Caco-2 (cell line): ENCODE results near the gene MICU2. TPM values are rescaled to one million over a fixed set of nuclear protein-coding genes. Genes with fewer than 3 reads are reported as not detected.

Source experiments
- BruUV-seq: library from RNA; stranded (reverse); fragments of 400-500 nt; replicated peaks from 2 replicates; lab custom pipeline; 2021; lab: Mats Ljungman, UMichigan
- CTCF ChIA-PET: fragments of 300-600 bp; sonication (Branson Sonifier 250); formaldehyde crosslinking; loops from one replicate; lab custom pipeline; 2022; ENCODE audit warnings: antibody characterized with exemption; lab: Charles Lee
- POLR2A ChIA-PET: fragments of 300-600 bp; sonication (Branson Sonifier 250); formaldehyde crosslinking; loops from one replicate; lab custom pipeline; 2022; ENCODE audit warnings: antibody characterized with exemption; lab: Charles Lee
- DNase-seq, 2 experiments: peaks; one replicate each; pipeline versions ENCODE4 v3.0.0 to v3.0.0-alpha.2; 2020 to 2022
- H3K27me3 ChIP-seq: replicated peaks from 2 replicates; pipeline ENCODE4 v1.6.0; 2011; ENCODE audit warnings: low read length; ENCODE audit not compliant: control insufficient read depth, insufficient read depth
- H3K36me3 ChIP-seq: 2 replicates; pipeline ENCODE4 v1.5.1; 2011; ENCODE audit warnings: low read length; ENCODE audit not compliant: control insufficient read depth, insufficient read depth
- H3K4me1 ChIP-seq: fragments of 250-450 bp; sonication (Bioruptor Pico); 2 replicates; pipeline ENCODE4 v1.5.1; 2020; ENCODE audit warnings: mild to moderate bottlenecking
- H3K4me3 ChIP-seq: 2 replicates; pipeline ENCODE4 v1.5.1; 2011; ENCODE audit warnings: low read depth, mild to moderate bottlenecking, control low read depth, low read length
- H3K9me3 ChIP-seq: fragments of 250-450 bp; sonication (Bioruptor Pico); 2 replicates; pipeline ENCODE4 v1.5.1; 2020; ENCODE audit warnings: mild to moderate bottlenecking, moderate library complexity
- H3K27ac Mint-ChIP-seq: one replicate; pipeline ENCODE4 v1.8.0; 2022; ENCODE audit warnings: mixed read lengths; ENCODE audit not compliant: unreplicated experiment
- H3K27me3 Mint-ChIP-seq: one replicate; pipeline ENCODE4 v1.8.0; 2022; ENCODE audit warnings: mixed read lengths; ENCODE audit not compliant: insufficient read depth, unreplicated experiment
- H3K36me3 Mint-ChIP-seq: one replicate; pipeline ENCODE4 v1.8.0; 2022; ENCODE audit warnings: mild to moderate bottlenecking, mixed read lengths; ENCODE audit not compliant: insufficient read depth, unreplicated experiment
- H3K4me1 Mint-ChIP-seq: one replicate; pipeline ENCODE4 v1.8.0; 2022; ENCODE audit warnings: low read depth, mixed read lengths; ENCODE audit not compliant: unreplicated experiment
- H3K4me3 Mint-ChIP-seq: one replicate; pipeline ENCODE4 v1.8.0; 2022; ENCODE audit warnings: mild to moderate bottlenecking, moderate library complexity, mixed read lengths; ENCODE audit not compliant: unreplicated experiment
- H3K9me3 Mint-ChIP-seq: one replicate; pipeline ENCODE4 v1.8.0; 2022; ENCODE audit warnings: mixed read lengths; ENCODE audit not compliant: unreplicated experiment
- CTCF ChIP-seq, 2 experiments: fragments of 200-600 bp in 1 of 2; IDR thresholded peaks; 1 replicate in 1 of 2; 2 replicates in 1 of 2; pipeline versions ENCODE4 v1.5.1 to v1.8.0; 2011 to 2022; ENCODE audit warnings: antibody characterized with exemption in 1 of 2, control low read depth in 1 of 2, inconsistent platforms in 1 of 2, low read depth in 1 of 2, low read length in 1 of 2, mild to moderate bottlenecking in 1 of 2, moderate library complexity in 1 of 2; ENCODE audit not compliant: insufficient read depth in 1 of 2, severe bottlenecking in 1 of 2, unreplicated experiment in 1 of 2
- intact Hi-C: fragments of 100-400 bp; cut with micrococcal nuclease; formaldehyde crosslinking; loops from one replicate; pipeline ENCODE4 v1.10.0; 2022; ENCODE audit not compliant: unreplicated experiment
- total RNA-seq: library from RNA; stranded (reverse); gene quantifications from 2 replicates; pipeline ENCODE4 v1.2.3, GENCODE V29; 2022

Gene MICU2
- total RNA-seq, 1 experiment from 2014 or later = 43.1 TPM

- Mint-ChIP-seq H3K4me3 (no peak overlapping the region), H3K9me3 (no peaks in the 10 kb centered on the region), H3K27ac (no peak overlapping the region), H3K36me3 (peaks cover 13% of the 10 kb centered on the region), H3K4me1 (peaks cover 20% of the 10 kb centered on the region), H3K27me3 (no peaks in the 10 kb centered on the region)
- peaks cover 1% of the 10 kb centered on the region for H3K36me3 ChIP-seq
- TF ChIP-seq CTCF (IDR thresholded peaks at IDR 0.05; ENCODE audit: insufficient read depth in 1 of 2, low read depth in 1 of 2, low read length in 1 of 2, severe bottlenecking in 1 of 2, unreplicated experiment in 1 of 2) = no peak
- H3K27me3 ChIP-seq = no peaks in the 10 kb centered on the region
- intact Hi-C loops = no loop called here
- H3K9me3 ChIP-seq = no peaks in the 10 kb centered on the region
- POLR2A ChIA-PET = no interaction called here
- no TSS peak for BruUV-seq
- CTCF ChIA-PET = no interaction called here
- no peak for DNase-seq
- no peak overlapping the region for H3K4me3 ChIP-seq
- peaks cover 16% of the 10 kb centered on the region for H3K4me1 ChIP-seq
Measured at GRCh38 chr13:21541271-21541670, 62.7 kb downstream of the MICU2 start.

GRCh38 chr13:21539687-21540086 lies 64.3 kb downstream of the MICU2 start:
- BruUV-seq = no TSS peak
- peaks cover 20% of the 10 kb centered on the region for H3K4me1 Mint-ChIP-seq
- Histone ChIP-seq H3K36me3 (peaks cover 1% of the 10 kb centered on the region), H3K9me3 (0 out of 2 replicates have a peak, but pooled peaks cover 3% of the 10 kb centered on the region), H3K4me3 (no peak overlapping the region), H3K27me3 (no peaks in the 10 kb centered on the region), H3K4me1 (peaks cover 16% of the 10 kb centered on the region)
- CTCF ChIA-PET = no interaction called here
- no peak overlapping the region for H3K27ac Mint-ChIP-seq
- intact Hi-C loops = no loop called here
- TF ChIP-seq CTCF (IDR thresholded peaks at IDR 0.05; ENCODE audit: insufficient read depth in 1 of 2, low read depth in 1 of 2, low read length in 1 of 2, severe bottlenecking in 1 of 2, unreplicated experiment in 1 of 2) = no peak
- no peaks in the 10 kb centered on the region for H3K9me3 Mint-ChIP-seq
- no peak for DNase-seq
- no peak overlapping the region for H3K4me3 Mint-ChIP-seq
- no peaks in the 10 kb centered on the region for H3K27me3 Mint-ChIP-seq
- POLR2A ChIA-PET = interaction anchor here (0.5 kb wide), 1 partner anchor 939 kb away, joined by 3 read pairs; no protein-coding TSS in a partner anchor
- H3K36me3 Mint-ChIP-seq = peaks cover 13% of the 10 kb centered on the region

GRCh38 chr13:21538753-21539152 lies 65.2 kb downstream of the MICU2 start:
- Histone ChIP-seq H3K4me1 (peaks cover 16% of the 10 kb centered on the region), H3K9me3 (0 out of 2 replicates have a peak, but pooled peaks cover 3% of the 10 kb centered on the region), H3K27me3 (no peaks in the 10 kb centered on the region), H3K36me3 (peaks cover 1% of the 10 kb centered on the region), H3K4me3 (no peak overlapping the region)
- Mint-ChIP-seq H3K4me3 (no peak overlapping the region), H3K27me3 (no peaks in the 10 kb centered on the region), H3K4me1 (peaks cover 20% of the 10 kb centered on the region), H3K27ac (no peak overlapping the region), H3K9me3 (no peaks in the 10 kb centered on the region), H3K36me3 (peaks cover 13% of the 10 kb centered on the region)
- no TSS peak for BruUV-seq
- intact Hi-C loops = no loop called here
- CTCF ChIA-PET = no interaction called here
- no peak for TF ChIP-seq CTCF (IDR thresholded peaks at IDR 0.05; ENCODE audit: insufficient read depth in 1 of 2, low read depth in 1 of 2, low read length in 1 of 2, severe bottlenecking in 1 of 2, unreplicated experiment in 1 of 2)
- DNase-seq = no peak
- POLR2A ChIA-PET = no interaction called here
